Stimulated activated CD8-positive, alpha-beta memory T cell treated with anti-CD3 and anti-CD28 coated beads, Interleukin-7, amount 100 ng/mL, for 4 hours (primary cell): ENCODE measurements around the gene FMN1.

Experiments
- DNase-seq, 2 donors: peaks; one replicate each; pipeline ENCODE4 v3.0.0-alpha.2; 2020; ENCODE audit warnings: low read depth in 2 of 2

The FMN1 gene, protein sequence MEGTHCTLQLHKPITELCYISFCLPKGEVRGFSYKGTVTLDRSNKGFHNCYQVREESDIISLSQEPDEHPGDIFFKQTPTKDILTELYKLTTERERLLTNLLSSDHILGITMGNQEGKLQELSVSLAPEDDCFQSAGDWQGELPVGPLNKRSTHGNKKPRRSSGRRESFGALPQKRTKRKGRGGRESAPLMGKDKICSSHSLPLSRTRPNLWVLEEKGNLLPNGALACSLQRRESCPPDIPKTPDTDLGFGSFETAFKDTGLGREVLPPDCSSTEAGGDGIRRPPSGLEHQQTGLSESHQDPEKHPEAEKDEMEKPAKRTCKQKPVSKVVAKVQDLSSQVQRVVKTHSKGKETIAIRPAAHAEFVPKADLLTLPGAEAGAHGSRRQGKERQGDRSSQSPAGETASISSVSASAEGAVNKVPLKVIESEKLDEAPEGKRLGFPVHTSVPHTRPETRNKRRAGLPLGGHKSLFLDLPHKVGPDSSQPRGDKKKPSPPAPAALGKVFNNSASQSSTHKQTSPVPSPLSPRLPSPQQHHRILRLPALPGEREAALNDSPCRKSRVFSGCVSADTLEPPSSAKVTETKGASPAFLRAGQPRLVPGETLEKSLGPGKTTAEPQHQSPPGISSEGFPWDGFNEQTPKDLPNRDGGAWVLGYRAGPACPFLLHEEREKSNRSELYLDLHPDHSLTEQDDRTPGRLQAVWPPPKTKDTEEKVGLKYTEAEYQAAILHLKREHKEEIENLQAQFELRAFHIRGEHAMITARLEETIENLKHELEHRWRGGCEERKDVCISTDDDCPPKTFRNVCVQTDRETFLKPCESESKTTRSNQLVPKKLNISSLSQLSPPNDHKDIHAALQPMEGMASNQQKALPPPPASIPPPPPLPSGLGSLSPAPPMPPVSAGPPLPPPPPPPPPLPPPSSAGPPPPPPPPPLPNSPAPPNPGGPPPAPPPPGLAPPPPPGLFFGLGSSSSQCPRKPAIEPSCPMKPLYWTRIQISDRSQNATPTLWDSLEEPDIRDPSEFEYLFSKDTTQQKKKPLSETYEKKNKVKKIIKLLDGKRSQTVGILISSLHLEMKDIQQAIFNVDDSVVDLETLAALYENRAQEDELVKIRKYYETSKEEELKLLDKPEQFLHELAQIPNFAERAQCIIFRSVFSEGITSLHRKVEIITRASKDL (N-terminal part only)

DNA sequence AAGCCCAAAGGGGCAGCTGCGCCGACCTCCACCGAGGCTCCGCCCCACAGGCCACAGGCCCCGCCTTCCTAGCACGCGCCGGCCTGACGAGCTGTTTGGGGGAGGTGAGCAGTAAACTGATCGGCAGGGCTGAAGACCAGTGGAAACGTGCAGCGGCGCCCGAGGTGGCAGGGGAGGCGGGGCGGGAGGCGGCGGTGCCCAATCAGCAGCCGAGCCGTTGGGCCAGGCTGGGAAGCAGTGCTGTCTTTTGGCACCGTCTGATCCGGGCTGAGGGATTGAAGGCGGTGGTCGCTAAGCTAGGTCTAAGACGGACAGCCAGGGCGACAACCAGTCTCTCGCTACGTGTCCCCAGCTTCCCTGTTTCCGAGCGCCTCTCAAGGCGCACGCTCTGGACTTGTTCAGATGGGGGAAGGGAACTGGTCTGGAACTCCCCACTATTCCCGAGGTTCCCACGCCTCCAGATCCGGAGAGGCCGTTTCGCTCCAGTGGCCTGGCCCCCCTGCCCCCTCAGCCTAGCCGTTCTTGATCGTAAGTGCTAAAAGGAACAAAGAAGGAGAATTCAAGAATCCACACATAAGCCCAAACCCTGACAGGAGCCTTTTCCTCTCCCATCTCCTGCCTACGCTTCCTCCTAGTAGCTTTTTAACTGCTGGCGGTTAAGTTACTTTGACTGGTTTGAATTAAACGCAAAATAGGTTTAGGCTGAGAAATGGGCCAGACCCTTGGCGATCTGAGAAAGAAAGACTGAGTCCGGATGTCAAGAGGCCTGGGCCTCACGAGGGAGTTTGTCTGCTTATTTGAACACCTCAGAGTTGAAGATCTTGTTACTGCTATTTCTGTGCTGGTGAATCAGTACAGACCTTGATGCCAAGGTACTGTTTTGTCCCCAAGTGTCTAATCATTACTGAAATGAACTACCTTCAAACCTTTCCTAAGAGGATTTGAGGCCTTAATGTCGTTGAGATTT, at the start of gene FMN1:
Gene FMN1 (minus strand): TSS at position 11 of the 967 bp plus-strand sequence. CDS start 39,800 bp downstream, outside the sequence.
- DNase-seq = peak; percentile 83 to 86

DNA sequence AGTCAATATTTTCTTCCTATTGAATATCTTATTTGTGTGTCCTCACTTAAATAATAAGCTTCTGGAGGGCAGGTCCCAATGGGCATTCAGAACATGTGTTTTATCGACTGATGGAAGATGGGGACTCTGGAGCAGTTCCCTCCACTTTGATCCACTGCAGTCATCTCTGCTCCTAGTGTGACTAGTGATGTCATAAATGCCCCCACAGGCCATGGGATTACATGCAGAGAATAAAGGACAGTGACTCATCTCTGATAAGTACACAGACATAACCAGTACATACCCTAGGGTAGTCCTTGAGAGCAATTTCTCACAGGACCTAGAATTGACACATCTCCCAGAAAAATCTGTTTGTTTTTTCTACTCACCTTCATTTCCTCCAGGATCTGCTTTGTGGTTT, 49.4 kb upstream of the FMN1 start:
- no peak for DNase-seq

DNA sequence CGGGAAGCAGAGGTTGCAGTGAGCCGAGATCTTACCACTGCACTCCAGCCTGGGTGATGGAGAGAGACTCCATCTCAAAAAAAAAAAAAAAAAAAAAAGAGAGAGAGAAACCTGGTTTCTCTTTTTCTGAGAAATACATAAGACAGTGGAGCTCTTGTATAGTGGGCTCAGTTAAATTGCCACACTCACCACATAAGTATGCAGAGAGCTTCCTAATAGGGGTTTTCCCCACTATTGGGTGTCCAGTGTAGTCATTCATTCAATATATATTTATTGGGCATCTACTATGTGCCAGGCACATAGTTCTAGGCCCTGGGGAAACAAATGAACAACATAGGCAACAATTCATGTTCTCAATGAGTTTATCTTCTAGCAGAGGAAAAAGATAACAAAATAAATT, 48.9 kb upstream of the FMN1 start:
- no peak for DNase-seq

DNA sequence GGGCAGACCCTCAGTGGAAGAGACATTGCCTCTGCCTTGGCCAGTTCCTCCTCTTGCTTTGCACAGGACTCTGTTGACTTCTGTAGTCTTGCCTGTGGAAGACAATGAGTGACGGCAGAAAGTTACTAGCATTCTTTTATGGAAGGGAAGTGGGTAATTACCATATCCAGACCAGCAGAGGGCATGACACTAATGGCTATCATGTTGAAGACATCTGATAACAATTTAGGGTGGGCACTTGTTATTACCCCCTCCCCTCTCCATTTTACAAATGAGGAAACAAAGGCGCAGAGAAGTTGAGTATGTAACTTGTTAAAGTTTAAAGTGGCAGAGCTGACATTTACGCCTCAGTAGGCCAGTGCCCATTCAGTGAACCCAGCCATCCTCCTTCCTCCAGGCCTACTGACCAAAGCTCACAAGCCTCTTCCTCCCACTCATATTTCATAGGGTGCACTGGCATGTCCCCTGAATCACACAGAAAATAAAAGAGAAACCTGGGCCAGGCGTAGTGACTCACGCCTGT, 48.2 kb upstream of the FMN1 start:
- no peak for DNase-seq

DNA sequence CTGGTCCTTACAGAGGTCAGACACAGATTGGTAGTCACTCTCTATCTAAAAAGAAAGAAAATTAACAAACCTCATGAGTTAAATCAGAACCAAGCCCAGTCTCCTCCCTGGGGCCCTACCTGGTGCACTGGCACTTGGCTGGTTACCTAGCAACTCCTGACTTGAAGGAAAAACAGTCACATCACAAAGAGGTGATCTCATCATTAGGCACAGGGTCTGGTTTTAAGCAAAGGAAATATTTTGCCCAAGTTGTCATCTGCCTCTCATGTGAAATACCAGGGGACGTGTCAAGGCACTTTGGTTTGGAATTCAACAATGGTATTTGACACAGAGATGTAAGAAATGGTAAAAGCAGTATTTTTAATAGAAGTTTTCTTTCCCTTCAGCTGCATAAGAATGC, 47.7 kb upstream of the FMN1 start:
- DNase-seq = no peak

DNA sequence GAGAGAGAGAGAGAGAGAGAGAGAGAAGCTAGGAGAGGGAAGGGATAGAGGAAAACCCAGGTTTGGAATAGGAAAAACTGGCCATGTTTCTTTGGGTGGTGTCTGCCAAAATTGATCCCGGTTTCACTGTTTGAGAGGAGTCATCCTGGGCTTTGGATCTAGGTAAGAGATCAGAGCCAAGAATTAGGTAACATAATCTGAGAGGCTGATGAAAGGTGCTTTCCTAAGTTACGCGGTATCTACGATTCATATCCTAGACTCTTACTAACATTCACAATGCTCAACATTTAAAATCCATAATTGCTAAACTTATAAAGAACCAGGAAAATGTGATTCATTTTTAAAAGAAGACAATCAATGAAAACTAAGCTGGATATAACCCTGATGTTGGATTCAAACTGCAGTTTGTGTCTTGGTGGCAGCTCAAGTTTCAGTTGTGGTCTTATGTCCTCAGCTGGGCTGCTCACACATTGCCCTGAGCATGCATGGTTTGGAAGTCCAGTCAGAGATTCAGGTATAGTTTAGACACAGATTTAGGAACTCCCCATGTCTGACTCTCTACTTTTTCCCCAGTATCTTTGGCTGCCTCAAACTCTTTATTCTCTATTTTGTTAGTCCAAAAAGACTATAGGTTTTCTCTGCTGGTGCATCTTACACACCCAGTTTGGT, 42.5 kb upstream of the FMN1 start:
- no peak for DNase-seq

DNA sequence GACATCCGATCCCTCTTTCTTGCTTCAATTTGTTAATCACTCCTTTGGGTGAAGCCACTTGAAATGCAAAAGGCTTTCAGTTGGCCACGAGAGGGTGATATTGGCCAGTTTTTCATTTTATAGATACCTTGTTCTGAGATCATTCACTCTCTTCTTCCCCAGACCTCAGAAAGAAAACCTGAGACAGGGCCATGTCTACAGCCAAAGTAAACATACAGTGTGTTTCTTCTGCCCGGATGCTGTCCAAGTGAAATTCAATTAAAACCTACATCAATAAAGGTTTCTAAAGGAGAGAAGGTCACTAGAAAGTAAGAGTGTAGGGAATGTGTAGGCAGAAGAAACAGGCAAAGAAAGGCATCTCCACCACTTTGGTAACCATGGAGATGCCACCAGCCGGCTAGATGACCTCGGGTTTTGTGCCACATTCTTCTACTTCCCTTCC, 39.5 kb upstream of the FMN1 start:
- no peak for DNase-seq

DNA sequence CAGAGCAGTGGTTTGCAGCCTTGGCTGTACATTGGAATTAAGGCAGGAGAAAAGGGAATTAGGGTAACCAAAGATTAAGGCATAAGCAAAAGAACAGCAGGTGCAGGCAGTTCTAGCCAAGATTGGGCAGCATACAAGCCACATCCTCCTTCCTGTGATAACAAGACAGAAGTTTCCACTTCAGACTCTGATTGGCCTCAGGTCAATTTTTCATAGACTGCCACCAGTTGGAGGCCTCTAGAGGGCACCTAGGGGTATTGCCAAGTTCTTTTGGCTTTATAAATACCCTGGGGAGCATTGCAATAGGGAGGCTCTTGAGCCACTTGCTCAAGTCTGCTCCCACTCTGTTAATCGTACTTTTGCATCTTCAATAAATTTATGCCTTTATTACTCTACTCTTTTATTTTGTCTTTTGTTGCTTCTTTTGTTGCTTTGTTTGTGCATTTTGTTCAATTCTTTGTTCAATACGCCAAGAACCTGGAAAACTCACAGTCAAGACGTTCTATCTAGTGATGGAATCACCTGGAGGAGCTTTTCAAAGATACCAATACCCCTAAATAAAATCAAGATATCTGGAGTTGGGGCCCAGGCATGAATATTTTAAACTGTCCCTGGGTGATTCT, 32.2 kb upstream of the FMN1 start:
- DNase-seq = peak; percentile 15 to 67

DNA sequence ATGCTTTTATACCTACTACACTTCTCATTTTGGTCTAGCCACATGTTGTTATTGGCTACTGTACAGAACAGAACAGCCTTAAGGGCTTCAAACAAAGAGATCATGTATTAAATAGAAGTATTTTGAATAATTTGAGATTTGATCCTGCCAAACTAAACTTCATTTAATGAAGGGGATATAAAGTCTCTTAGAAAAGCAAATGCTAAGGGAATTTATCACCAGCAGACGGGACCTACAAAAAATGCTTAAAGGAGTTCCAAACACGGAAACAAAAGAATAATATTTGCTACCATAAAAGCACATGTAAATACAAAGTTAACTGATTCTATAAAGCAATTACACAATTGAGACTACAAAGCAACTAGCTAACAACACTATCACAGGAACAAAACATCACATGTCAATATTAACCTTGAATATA, 23.6 kb upstream of the FMN1 start:
- no peak for DNase-seq

DNA sequence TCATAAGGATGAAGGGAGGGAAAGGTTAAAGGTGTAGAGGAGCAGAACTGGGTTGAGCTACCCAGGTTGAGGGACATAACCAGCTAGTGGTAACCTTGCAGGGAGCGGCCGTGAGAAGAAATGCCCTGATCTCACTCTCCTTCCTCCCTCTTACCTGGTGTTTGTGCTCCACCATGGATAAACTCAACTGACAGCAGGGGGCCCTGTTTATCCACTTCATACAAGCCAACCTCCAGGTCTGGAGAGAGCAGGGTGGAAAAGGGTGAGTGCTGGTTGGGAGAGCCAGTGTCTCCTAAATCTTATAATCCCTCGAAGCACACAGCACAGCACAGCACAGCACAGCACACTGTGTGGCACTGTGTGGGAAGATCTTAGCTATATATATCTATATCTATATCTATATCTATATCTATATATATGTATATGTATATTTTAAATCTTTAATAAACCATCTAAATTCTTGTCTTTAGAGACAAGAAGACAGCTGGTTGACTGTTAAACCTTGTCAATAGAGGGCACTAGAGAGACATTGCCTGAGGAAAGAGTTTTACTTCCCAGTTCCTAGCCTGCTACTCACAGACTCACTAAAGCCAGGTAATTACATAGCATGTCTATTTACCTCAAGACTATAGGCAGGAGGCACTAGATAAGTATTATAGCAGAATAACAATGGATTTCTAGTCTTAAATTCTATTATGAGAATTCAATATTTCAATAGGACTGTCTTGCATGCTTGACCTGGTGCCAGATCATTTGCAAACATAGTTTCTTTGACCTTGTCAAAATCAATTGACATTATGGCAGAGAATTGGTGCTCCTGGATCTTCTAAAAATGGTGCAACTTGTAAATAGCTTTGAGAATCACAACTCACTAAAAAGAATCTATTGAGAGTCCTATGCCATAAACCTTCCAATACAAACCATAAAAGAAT, 21.7 kb upstream of the FMN1 start:
- DNase-seq = no peak

DNA sequence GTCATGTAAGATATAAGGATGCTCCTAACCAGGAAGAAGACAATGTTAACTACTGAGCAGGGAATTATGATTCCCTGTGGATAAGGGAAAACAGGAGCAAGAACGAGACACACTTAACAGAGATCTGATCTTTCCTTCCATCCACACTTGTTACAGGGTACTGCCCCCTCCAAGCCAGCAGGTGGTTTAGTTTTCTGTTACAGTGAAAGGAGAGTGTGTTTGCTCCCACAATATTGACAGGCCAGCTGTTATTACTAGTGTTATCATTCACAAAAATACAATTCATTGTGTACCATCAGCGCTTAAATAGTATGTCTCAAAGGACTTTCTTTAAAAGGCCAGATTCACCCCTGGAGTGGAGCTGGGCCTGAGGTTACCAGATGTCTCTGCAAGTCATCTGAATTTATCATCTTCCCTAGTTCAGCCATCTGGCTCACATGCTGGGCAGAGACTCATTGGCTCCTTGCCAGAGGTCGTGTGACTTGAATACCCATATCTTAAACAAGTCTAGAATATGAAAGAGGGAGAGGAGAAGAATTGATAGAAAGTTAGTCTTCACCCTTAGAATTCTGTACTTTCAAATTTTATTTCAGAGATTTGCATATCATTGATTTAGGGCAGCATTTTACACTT, 16.8 kb upstream of the FMN1 start:
- DNase-seq = no peak

DNA sequence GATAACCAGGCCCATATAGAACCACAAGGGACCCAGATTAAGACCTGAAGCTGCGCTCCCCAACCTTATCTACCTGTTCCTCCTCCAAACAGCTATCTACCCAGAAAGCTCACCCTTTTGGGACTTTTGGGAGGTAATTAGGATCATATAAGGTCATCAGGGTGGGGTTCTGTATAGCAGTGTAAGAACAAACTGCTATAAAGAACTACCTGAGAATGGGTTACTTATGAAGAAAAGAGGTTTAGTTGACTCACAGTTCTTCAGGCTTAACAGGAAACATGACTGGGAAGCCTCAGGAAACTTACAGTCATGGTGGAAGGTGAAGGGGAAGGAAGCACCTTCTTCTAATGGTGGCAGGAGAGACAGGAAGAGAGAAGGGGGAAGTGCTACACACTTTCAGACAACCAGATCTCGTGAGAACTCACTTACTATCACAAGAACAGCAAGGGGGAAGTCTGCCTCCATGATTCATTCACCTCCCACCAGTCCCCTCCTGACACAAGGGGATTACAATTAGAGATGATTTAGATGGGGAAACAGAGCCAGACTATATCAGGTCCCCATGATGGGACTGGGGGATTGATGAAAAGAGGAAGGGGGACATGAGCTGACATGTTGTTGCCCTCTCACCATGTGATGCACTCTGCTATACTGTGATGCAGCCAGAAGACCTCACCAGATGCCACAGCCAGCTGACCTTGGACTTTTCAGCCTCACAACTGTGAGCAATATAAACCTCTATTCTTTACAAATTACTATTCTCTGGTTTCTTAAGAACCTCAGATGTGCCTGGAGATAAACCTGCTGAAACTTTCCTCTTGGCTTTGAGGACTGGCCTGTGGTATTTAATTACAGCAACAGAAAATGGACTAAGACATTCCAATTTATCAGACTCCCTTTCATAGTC, 15.3 kb upstream of the FMN1 start:
- no peak for DNase-seq

DNA sequence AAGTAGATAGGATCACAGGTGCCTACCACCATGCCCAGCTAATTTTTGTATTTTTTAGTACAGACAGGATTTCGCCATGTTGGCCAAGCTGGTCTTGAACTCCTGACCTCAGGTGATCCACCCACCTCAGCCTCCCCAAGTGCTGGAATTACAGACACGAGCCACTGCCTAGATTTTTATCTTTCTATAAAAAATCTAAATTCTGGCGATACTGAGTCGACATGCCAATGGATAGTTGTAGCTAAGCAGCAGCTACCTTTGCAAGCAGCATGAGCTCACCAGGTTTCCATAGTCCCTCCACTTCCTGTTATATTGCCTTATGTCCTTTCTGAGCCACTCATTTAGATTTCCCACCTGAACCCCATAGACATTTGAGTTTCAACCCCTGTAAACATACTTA, 13.1 kb upstream of the FMN1 start:
- no peak for DNase-seq

DNA sequence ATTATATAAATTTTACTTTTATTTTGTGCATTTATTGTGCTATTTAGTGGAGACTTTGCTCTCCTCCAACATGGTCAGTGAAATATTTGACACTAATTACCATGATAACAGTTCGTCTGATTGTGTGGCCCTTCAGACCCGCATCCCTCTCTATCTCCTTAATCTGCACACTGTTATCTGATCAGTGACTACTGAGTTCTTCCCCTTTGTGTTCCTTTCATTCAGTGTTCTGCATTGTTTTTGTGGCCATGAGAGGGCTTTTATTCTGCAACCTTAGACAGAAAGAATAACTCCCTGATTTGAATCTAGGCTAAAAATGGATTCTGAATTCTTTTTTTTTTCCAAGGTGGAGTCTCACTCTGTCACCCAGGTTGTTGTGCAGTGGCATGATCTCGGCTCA, 11.9 kb upstream of the FMN1 start:
- no peak for DNase-seq

DNA sequence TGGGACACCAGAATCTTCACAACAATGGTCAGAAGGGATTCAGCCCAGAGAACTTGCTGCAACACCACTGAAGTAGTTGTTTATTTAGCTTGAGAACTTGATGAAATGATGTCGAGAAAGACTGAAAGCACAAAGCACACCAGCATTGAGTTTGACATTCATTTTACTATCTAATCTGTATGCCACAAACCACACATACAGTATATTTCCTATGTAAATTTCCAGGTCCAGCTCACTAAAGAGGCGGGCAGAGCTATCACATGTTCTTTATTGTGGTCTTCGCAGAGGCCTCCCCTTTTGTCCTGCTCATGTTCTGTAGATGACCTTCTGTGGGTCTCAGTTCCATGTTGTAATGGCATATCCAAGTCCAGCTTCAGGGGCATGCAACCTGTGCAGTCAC, 10.4 kb upstream of the FMN1 start:
- no peak for DNase-seq

DNA sequence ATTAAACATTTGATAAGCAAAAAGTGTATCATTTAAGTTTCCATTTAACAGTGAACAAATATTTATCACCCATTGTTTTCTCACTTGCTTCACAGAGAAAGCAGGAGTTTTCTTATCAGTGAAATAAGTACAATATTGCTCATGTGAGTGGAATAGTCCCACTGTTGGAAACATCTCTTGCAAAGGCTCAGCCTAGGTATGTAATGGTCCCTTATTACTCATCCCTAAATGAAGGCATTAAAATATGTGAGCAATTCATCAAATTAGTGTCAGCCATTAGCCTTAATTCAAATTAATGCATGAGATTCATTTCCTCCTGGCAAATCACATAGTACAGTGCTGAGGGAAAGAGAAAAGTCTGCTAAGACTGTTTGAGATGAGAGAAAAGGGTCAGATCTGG, 9.6 kb upstream of the FMN1 start:
- DNase-seq = no peak
